HEK293 (cell line): ENCODE data around the gene ZNF438.

ENCODE experiments used
- CTCF ChIA-PET: fragments of 350-600 bp; formaldehyde crosslinking; extraction: SDS; loops from one replicate; lab custom pipeline; 2021; ENCODE audit warnings: antibody characterized with exemption; lab: Yijun Ruan, JAX
- POLR2A ChIA-PET: fragments of 300-600 bp; formaldehyde crosslinking; extraction: SDS; loops from one replicate; lab custom pipeline; 2020; ENCODE audit warnings: antibody characterized with exemption, inconsistent platforms; lab: Yijun Ruan, JAX
- H3K27ac ChIP-seq: fragments of 200-500 bp; sonication (Bioruptor generic); 2 replicates; pipeline ENCODE4 v1.5.1; 2014; ENCODE audit warnings: low read depth, low read length, control low read depth, inconsistent platforms; ENCODE audit errors: extremely low read depth
- H3K36me3 ChIP-seq, 2 experiments: fragments of 200-500 bp in 1 of 2; sonication (Bioruptor generic) in 1 of 2; 1 replicate in 1 of 2; 2 replicates in 1 of 2; pipeline ENCODE4 v1.5.1; 2014 to 2017; ENCODE audit warnings: inconsistent platforms in 2 of 2, low read length in 2 of 2; ENCODE audit not compliant: control insufficient read depth in 2 of 2, insufficient read depth in 1 of 2
- H3K4me1 ChIP-seq: fragments of 200-500 bp; sonication (Bioruptor generic); 2 replicates; pipeline ENCODE4 v1.5.1; 2014; ENCODE audit warnings: mild to moderate bottlenecking, low read length, inconsistent platforms; ENCODE audit not compliant: control insufficient read depth, insufficient read depth
- H3K4me3 ChIP-seq: 2 replicates; pipeline ENCODE4 v1.5.1; 2011; ENCODE audit warnings: low read depth, mild to moderate bottlenecking, control low read depth, low read length, moderate library complexity
- H3K9me3 ChIP-seq: fragments of 200-500 bp; sonication (Bioruptor generic); 2 replicates; pipeline ENCODE4 v1.5.1; 2014; ENCODE audit warnings: low read depth, low read length, inconsistent platforms; ENCODE audit not compliant: control insufficient read depth, insufficient read depth
- GLI2 ChIP-seq: fragments of 450-650 bp; formaldehyde crosslinking; IDR thresholded peaks from 2 replicates; pipeline ENCODE4; 2017; ENCODE audit warnings: missing biosample characterization, missing genetic modification characterization, low read depth, borderline replicate concordance
- GLIS1 ChIP-seq: fragments of 450-650 bp; formaldehyde crosslinking; IDR thresholded peaks from 2 replicates; pipeline ENCODE4 v1.5.1; 2016; ENCODE audit warnings: missing biosample characterization, missing genetic modification characterization
- PRDM10 ChIP-seq: fragments of 450-650 bp; formaldehyde crosslinking; IDR thresholded peaks from 2 replicates; pipeline ENCODE4 v1.5.1; 2016; ENCODE audit warnings: missing biosample characterization, missing genetic modification characterization
- YY1 ChIP-seq: fragments of 450-650 bp; formaldehyde crosslinking; IDR thresholded peaks from 2 replicates; pipeline ENCODE4 v1.5.1; 2018; ENCODE audit warnings: missing biosample characterization, missing genetic modification characterization
- ZBTB11 ChIP-seq: fragments of 450-650 bp; formaldehyde crosslinking; conservative IDR thresholded peaks from 2 replicates; pipeline ENCODE4 v1.5.1; 2016; ENCODE audit warnings: low read depth, missing biosample characterization, missing genetic modification characterization
- ZBTB48 ChIP-seq: fragments of 450-650 bp; formaldehyde crosslinking; IDR thresholded peaks from 2 replicates; pipeline ENCODE4 v1.5.1; 2016; ENCODE audit warnings: missing biosample characterization, missing genetic modification characterization
- ZBTB8A ChIP-seq: fragments of 450-650 bp; formaldehyde crosslinking; IDR thresholded peaks from 2 replicates; pipeline ENCODE4 v1.5.1; 2016; ENCODE audit warnings: missing biosample characterization, missing genetic modification characterization
- ZNF248 ChIP-seq: fragments of 450-650 bp; formaldehyde crosslinking; IDR thresholded peaks from 2 replicates; pipeline ENCODE4 v1.5.1; 2017; ENCODE audit warnings: missing biosample characterization, missing genetic modification characterization
- ZNF394 ChIP-seq: fragments of 450-650 bp; formaldehyde crosslinking; IDR thresholded peaks from 2 replicates; pipeline ENCODE4 v1.5.1; 2016; ENCODE audit warnings: missing biosample characterization, missing genetic modification characterization, mild to moderate bottlenecking, moderate library complexity, borderline replicate concordance
- ZNF555 ChIP-seq: fragments of 450-650 bp; formaldehyde crosslinking; conservative IDR thresholded peaks from 2 replicates; pipeline ENCODE4 v1.5.1; 2017; ENCODE audit warnings: missing biosample characterization, mild to moderate bottlenecking, missing genetic modification characterization, inconsistent platforms
- ZNF558 ChIP-seq: fragments of 450-650 bp; formaldehyde crosslinking; IDR thresholded peaks from 2 replicates; pipeline ENCODE4 v1.5.1; 2016; ENCODE audit warnings: missing biosample characterization, missing genetic modification characterization
- ZNF621 ChIP-seq: fragments of 450-650 bp; formaldehyde crosslinking; IDR thresholded peaks from 2 replicates; pipeline ENCODE4 v1.5.1; 2017; ENCODE audit warnings: missing biosample characterization, missing genetic modification characterization
- ZNF624 ChIP-seq: fragments of 450-650 bp; formaldehyde crosslinking; IDR thresholded peaks from 2 replicates; pipeline ENCODE4 v1.5.1; 2017; ENCODE audit warnings: missing biosample characterization, missing genetic modification characterization
- ZNF776 ChIP-seq: fragments of 450-650 bp; formaldehyde crosslinking; IDR thresholded peaks from 2 replicates; pipeline ENCODE4 v1.5.0; 2017; ENCODE audit warnings: missing biosample characterization, missing genetic modification characterization, borderline replicate concordance
- ZNF843 ChIP-seq: fragments of 450-650 bp; formaldehyde crosslinking; IDR thresholded peaks from 2 replicates; pipeline ENCODE4 v1.5.1; 2016; ENCODE audit warnings: missing biosample characterization, missing genetic modification characterization
- TF ChIP-seq, protein P1 (sequence below): fragments of 450-650 bp; formaldehyde crosslinking; IDR thresholded peaks from 2 replicates; pipeline ENCODE4 v1.5.1; 2016; ENCODE audit warnings: missing biosample characterization, missing genetic modification characterization
- TF ChIP-seq, protein P2 (sequence below): fragments of 450-650 bp; formaldehyde crosslinking; IDR thresholded peaks from 2 replicates; pipeline ENCODE4 v1.5.1; 2016; ENCODE audit warnings: missing biosample characterization, missing genetic modification characterization, borderline replicate concordance
- TF ChIP-seq, protein P3 (sequence below): fragments of 450-650 bp; formaldehyde crosslinking; IDR thresholded peaks from 2 replicates; pipeline ENCODE4 v1.5.1; 2016; ENCODE audit warnings: missing biosample characterization, missing genetic modification characterization, borderline replicate concordance

Gene ZNF438

GRCh38 chr10:30847199-30847598 is 184.5 kb downstream of the ZNF438 start (continued):
- TF ChIP-seq ZBTB11 (tag by site-specific recombination) (no peak), ZNF248 (tag by site-specific recombination) (no peak), ZBTB8A (no peak)

DNA sequence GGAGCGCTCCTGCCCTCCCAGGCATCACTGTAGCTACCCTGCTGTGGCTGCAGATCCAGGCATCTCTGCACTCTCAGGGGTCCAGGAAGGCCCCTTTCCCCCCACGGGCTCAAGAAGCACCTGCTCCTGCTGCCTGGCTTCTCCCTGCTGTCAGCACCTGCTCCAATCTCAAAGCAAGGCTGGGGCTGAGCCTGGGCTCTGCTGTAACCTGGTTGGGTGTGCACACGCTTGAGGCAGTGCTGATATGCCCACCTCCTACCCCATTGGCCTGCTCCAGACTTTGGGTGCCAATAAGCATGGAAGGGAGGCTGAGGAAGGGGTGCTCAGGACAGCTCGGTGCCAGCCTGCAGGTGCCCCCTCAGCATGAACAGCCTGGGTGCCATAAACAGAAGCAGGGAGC is 185.0 kb downstream of the ZNF438 start:
- Histone ChIP-seq H3K4me1 (no peaks in the 10 kb centered on the region), H3K36me3 (no peaks in the 10 kb centered on the region), H3K27ac (no peak overlapping the region), H3K4me3 (no peak overlapping the region), H3K9me3 (no peaks in the 10 kb centered on the region)
- CTCF ChIA-PET = no interaction called here
- POLR2A ChIA-PET = interaction anchor here (0.6 kb wide), 1 partner anchor 17 kb away, joined by 3 read pairs; no protein-coding TSS in a partner anchor
- TF ChIP-seq YY1 (tag by site-specific recombination) (no peak), ZNF624 (tag by site-specific recombination) (no peak), ZNF776 (no peak), PRDM10 (tag by site-specific recombination) (no peak), GLIS1 (no peak), ZNF843 (no peak), ZNF555 (tag by site-specific recombination) (no peak), GLI2 (tag by site-specific recombination) (no peak), ZNF621 (no peak), ZBTB48 (tag by site-specific recombination) (no peak), ZNF558 (tag by site-specific recombination) (no peak), ZNF394 (no peak)
- TF ChIP-seq, protein P1, sequence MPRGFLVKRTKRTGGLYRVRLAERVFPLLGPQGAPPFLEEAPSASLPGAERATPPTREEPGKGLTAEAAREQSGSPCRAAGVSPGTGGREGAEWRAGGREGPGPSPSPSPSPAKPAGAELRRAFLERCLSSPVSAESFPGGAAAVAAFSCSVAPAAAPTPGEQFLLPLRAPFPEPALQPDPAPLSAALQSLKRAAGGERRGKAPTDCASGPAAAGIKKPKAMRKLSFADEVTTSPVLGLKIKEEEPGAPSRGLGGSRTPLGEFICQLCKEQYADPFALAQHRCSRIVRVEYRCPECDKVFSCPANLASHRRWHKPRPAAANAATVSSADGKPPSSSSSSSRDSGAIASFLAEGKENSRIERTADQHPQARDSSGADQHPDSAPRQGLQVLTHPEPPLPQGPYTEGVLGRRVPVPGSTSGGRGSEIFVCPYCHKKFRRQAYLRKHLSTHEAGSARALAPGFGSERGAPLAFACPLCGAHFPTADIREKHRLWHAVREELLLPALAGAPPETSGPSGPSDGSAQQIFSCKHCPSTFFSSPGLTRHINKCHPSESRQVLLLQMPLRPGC (tag by site-specific recombination) = no peak
- TF ChIP-seq, protein P2, sequence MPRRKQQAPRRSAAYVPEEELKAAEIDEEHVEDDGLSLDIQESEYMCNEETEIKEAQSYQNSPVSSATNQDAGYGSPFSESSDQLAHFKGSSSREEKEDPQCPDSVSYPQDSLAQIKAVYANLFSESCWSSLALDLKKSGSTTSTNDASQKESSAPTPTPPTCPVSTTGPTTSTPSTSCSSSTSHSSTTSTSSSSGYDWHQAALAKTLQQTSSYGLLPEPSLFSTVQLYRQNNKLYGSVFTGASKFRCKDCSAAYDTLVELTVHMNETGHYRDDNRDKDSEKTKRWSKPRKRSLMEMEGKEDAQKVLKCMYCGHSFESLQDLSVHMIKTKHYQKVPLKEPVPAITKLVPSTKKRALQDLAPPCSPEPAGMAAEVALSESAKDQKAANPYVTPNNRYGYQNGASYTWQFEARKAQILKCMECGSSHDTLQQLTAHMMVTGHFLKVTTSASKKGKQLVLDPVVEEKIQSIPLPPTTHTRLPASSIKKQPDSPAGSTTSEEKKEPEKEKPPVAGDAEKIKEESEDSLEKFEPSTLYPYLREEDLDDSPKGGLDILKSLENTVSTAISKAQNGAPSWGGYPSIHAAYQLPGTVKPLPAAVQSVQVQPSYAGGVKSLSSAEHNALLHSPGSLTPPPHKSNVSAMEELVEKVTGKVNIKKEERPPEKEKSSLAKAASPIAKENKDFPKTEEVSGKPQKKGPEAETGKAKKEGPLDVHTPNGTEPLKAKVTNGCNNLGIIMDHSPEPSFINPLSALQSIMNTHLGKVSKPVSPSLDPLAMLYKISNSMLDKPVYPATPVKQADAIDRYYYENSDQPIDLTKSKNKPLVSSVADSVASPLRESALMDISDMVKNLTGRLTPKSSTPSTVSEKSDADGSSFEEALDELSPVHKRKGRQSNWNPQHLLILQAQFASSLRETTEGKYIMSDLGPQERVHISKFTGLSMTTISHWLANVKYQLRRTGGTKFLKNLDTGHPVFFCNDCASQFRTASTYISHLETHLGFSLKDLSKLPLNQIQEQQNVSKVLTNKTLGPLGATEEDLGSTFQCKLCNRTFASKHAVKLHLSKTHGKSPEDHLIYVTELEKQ (tag by site-specific recombination) = no peak
- TF ChIP-seq, protein P3, sequence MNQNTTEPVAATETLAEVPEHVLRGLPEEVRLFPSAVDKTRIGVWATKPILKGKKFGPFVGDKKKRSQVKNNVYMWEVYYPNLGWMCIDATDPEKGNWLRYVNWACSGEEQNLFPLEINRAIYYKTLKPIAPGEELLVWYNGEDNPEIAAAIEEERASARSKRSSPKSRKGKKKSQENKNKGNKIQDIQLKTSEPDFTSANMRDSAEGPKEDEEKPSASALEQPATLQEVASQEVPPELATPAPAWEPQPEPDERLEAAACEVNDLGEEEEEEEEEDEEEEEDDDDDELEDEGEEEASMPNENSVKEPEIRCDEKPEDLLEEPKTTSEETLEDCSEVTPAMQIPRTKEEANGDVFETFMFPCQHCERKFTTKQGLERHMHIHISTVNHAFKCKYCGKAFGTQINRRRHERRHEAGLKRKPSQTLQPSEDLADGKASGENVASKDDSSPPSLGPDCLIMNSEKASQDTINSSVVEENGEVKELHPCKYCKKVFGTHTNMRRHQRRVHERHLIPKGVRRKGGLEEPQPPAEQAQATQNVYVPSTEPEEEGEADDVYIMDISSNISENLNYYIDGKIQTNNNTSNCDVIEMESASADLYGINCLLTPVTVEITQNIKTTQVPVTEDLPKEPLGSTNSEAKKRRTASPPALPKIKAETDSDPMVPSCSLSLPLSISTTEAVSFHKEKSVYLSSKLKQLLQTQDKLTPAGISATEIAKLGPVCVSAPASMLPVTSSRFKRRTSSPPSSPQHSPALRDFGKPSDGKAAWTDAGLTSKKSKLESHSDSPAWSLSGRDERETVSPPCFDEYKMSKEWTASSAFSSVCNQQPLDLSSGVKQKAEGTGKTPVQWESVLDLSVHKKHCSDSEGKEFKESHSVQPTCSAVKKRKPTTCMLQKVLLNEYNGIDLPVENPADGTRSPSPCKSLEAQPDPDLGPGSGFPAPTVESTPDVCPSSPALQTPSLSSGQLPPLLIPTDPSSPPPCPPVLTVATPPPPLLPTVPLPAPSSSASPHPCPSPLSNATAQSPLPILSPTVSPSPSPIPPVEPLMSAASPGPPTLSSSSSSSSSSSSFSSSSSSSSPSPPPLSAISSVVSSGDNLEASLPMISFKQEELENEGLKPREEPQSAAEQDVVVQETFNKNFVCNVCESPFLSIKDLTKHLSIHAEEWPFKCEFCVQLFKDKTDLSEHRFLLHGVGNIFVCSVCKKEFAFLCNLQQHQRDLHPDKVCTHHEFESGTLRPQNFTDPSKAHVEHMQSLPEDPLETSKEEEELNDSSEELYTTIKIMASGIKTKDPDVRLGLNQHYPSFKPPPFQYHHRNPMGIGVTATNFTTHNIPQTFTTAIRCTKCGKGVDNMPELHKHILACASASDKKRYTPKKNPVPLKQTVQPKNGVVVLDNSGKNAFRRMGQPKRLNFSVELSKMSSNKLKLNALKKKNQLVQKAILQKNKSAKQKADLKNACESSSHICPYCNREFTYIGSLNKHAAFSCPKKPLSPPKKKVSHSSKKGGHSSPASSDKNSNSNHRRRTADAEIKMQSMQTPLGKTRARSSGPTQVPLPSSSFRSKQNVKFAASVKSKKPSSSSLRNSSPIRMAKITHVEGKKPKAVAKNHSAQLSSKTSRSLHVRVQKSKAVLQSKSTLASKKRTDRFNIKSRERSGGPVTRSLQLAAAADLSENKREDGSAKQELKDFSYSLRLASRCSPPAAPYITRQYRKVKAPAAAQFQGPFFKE = no peak
